Mucosa of descending colon (tissue), 3 donors: ENCODE measurements around the gene SERPIND1. TPM values are rescaled to one million over a fixed set of nuclear protein-coding genes. Genes with fewer than 3 reads are reported as not detected.

Experiments used
- ATAC-seq: fragments of 200-7000 bp; cut with Tn5 transposase; one replicate; pipeline ENCODE4 v1.9.1; 2020; ENCODE audit warnings: mild to moderate bottlenecking, moderate library complexity
- DNase-seq, 3 donors: peaks; one replicate each; pipeline ENCODE4 v3.0.0-alpha.2; 2020
- H3K36me3 ChIP-seq: fragments of 200-600 bp; one replicate; pipeline ENCODE4 v1.8.0; 2021; ENCODE audit warnings: low read depth, mild to moderate bottlenecking
- H3K4me1 ChIP-seq: fragments of 200-600 bp; one replicate; pipeline ENCODE4 v1.8.0; 2021; ENCODE audit warnings: low read depth, mild to moderate bottlenecking
- H3K4me3 ChIP-seq: fragments of 200-600 bp; one replicate; pipeline ENCODE4 v1.8.0; 2021; ENCODE audit warnings: mild to moderate bottlenecking
- H3K9me3 ChIP-seq: fragments of 200-600 bp; one replicate; pipeline ENCODE4 v1.8.0; 2021; ENCODE audit warnings: mild to moderate bottlenecking
- intact Hi-C, 2 donors: fragments of 100-400 bp; cut with DNase I in 1 of 2; cut with micrococcal nuclease in 1 of 2; formaldehyde crosslinking; loops; one replicate each; pipeline versions ENCODE4 v1.11.0 to v1.11.1; 2022; cut with DNase I, micrococcal nuclease
- total RNA-seq, 3 donors: library from RNA; stranded (reverse); fragmentation: NEBNext Ultra II Directional in 2 of 3; extraction: Animal tissue kit (Norgen Biotek cat#: 25700) in 2 of 3; gene quantifications; one replicate each; pipeline versions ENCODE4 v1.2.1 to v1.2.4, GENCODE V29; 2021 to 2023
- TF ChIP-seq, protein P1 (sequence below): fragments of 200-600 bp; IDR thresholded peaks from one replicate; pipeline ENCODE4 v1.8.0; 2022; ENCODE audit warnings: antibody characterized with exemption, mild to moderate bottlenecking
- donor health status: DM: no; HTN: no; CAD: no; lungs with moderate emphysema.
- donor health status: DM: no; HTN: no; CAD: no.
- donor health status: DM: no; HTN: yes; CAD: no.

The SERPIND1 gene
- total RNA-seq, 3 donors from 2014 or later = not detected

DNA sequence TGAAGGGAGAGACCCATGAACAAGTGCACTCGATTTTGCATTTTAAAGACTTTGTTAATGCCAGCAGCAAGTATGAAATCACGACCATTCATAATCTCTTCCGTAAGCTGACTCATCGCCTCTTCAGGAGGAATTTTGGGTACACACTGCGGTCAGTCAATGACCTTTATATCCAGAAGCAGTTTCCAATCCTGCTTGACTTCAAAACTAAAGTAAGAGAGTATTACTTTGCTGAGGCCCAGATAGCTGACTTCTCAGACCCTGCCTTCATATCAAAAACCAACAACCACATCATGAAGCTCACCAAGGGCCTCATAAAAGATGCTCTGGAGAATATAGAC, 5.9 kb downstream of the SERPIND1 start:
- Histone ChIP-seq H3K4me3 (no peak overlapping the region), H3K4me1 (peaks cover 6% of the 10 kb centered on the region), H3K9me3 (no peaks in the 10 kb centered on the region), H3K36me3 (no peaks in the 10 kb centered on the region)
- TF ChIP-seq, protein P1, sequence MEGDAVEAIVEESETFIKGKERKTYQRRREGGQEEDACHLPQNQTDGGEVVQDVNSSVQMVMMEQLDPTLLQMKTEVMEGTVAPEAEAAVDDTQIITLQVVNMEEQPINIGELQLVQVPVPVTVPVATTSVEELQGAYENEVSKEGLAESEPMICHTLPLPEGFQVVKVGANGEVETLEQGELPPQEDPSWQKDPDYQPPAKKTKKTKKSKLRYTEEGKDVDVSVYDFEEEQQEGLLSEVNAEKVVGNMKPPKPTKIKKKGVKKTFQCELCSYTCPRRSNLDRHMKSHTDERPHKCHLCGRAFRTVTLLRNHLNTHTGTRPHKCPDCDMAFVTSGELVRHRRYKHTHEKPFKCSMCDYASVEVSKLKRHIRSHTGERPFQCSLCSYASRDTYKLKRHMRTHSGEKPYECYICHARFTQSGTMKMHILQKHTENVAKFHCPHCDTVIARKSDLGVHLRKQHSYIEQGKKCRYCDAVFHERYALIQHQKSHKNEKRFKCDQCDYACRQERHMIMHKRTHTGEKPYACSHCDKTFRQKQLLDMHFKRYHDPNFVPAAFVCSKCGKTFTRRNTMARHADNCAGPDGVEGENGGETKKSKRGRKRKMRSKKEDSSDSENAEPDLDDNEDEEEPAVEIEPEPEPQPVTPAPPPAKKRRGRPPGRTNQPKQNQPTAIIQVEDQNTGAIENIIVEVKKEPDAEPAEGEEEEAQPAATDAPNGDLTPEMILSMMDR = no peak
- intact Hi-C loops = no loop called here
- ATAC-seq = no peak
- no peak for DNase-seq

DNA sequence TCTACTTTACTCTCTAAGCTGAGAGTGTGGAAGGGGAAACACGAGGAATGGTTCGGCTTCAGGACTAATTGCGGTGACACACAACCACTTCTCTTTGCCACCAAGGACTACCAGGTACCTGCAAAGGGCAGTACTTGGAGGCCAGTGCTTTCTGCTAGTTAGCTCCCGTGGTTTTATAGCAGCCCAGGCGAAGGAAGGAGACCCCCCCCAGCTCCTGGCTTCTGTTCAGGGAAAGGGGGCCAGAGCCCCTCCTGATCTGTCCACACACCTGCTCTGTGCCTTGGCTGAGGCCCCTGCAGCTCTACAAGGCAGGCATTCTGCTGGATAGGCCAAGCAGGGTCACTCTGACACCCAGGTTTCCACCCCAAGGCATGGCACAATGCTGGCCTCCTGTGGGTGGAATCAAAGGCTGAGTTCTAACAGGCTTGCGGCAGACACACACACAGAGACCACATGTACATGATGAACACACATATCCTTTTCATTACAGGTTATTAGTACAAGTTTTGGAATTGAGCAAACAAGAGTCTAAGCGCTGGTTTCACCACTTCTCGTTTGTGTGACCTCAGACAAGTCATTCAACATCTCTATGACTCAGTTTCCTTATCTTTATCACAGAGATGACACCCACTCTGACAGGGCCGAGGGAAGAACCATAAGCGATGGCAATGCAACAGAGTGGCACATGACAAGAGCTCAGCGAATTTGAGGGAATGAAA, 7.5 kb downstream of the SERPIND1 start:
- Histone ChIP-seq H3K36me3 (no peaks in the 10 kb centered on the region), H3K4me1 (peaks cover 6% of the 10 kb centered on the region), H3K9me3 (no peaks in the 10 kb centered on the region), H3K4me3 (no peak overlapping the region)
- ATAC-seq (no peak), DNase-seq (no peak)
- TF ChIP-seq, protein P1 = no peak
- intact Hi-C loops = no loop called here

DNA sequence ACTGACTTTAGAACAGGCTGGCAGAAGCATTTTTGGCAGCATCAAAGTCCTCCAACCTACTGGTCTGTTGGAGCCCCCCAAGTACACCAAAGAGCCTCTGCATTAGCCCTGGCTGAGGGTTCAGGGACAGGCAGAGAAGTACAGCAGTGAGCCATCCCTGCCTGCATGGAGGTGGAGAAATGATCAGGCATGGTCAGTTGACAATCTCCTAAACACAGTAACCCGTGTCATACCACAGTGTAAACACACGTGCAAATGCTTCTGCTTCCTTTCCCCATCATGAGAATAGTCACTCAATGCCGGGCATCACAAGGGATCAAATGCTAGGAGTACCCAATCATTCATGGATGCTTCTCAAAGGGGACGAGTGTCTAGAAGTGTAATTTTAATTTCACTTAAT, 8.2 kb downstream of the SERPIND1 start:
- peaks cover 6% of the 10 kb centered on the region for H3K4me1 ChIP-seq
- ATAC-seq (no peak), DNase-seq (no peak)
- intact Hi-C loops = no loop called here
- H3K9me3 ChIP-seq = no peaks in the 10 kb centered on the region
- no peak overlapping the region for H3K4me3 ChIP-seq
- TF ChIP-seq, protein P1 = no peak
- no peaks in the 10 kb centered on the region for H3K36me3 ChIP-seq

DNA sequence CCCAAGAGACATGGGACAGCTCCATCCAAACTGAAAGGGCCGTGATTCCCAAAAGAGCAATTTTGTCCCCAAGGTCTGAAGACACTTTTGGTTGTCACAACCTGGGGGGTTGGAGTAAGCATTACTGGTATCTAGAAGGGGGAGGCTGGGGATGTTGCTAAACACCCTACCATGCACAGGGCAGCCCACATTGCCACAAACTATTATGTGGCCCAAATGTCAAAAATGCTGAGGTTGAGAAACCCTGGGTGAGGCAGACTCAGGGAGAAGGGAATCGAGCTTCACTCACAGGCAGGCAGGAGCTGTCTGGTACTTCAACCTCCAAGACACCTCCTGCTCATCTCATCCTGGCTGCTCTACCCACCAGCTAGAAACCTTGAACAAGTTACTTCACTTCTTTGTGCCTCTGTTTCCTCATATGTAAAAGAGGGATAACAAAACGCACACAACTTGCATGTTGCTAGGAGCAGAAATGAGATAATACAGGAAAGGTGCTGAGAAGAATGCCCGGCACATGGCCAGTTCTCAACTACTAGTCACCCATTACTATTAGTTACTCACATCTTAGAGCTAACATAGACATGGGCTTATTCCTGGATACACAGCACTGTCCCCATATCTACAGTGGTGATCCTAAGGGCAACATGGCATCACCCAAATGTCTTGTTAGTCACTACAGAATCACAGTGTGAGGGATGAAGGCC, 8.8 kb downstream of the SERPIND1 start:
- Histone ChIP-seq H3K9me3 (no peaks in the 10 kb centered on the region), H3K4me3 (no peak overlapping the region), H3K36me3 (no peaks in the 10 kb centered on the region), H3K4me1 (peaks cover 6% of the 10 kb centered on the region)
- no peak for DNase-seq
- TF ChIP-seq, protein P1 = no peak
- intact Hi-C loops = no loop called here
- ATAC-seq = no peak

DNA sequence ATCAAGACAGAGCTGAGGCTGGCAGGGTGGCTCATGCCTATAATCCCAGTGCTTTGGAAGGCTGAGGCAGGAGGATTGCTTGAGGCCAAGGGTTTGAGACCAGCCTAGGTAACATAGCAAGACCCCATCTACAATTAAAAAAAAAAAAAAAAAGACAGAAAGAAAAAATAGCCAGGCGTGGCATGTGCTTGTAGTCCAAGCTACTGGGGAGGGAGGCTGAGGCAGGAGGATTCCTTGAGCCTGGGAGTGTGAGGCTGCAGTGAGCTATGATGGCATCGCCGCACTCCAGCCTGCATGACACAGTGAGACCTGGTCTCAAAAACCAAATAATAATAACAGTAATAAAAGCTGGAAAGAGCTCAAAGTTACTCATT, 9.4 kb downstream of the SERPIND1 start:
- Histone ChIP-seq H3K36me3 (no peaks in the 10 kb centered on the region), H3K4me1 (peaks cover under 1% of the 10 kb centered on the region), H3K4me3 (no peak overlapping the region), H3K9me3 (no peaks in the 10 kb centered on the region)
- intact Hi-C loops = no loop called here
- no peak for ATAC-seq
- TF ChIP-seq, protein P1 = no peak
- no peak for DNase-seq
